CD4-positive, alpha-beta T cell treated with Interleukin-15 for 1 hour (primary cell): ENCODE measurements around the gene CIP2A.

ENCODE experiments used
- DNase-seq: peaks from one replicate; pipeline ENCODE4 v3.0.0-alpha.2; 2020

The CIP2A gene

GRCh38 chr3:108509263-108509662, 80.0 kb downstream of the CIP2A start:
- DNase-seq: no peak

DNA sequence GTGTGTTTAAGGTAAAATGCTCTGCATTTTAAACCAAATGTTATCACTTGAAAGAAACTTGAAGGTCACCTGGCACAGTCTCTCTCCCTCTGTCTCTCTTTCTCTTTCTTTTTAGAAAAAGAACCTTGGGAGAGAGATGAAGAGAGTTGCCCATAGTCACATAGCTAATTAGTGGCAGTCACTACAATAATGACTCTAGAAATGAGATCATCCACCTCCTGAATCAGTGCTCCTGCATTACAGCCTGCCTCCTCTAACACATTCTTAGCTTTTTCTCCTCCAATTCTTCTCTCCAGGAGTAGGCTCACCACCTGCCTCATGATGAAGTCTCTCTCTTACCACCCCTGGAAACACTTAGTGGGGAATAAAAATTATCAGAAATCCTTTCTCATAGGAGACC, 81.3 kb downstream of the CIP2A start:
- DNase-seq: no peak

DNA sequence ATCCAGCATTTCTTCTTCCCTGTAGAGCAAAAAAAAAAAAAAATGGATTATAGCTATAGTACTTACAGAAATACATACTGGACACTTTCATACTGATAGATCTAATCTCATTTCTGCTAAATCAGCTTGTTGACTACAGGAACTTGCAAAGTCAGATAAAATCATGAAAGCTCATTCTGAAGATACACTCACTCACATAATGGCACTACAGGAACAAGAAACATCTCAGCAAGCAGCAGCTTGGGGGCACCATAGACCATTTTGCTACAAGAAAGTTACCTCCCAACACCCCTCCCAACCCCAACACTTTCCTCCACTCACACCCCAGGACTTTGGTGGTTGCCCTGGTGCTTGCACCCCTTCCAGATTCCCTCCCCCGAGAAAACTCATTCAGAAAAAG, 83.4 kb downstream of the CIP2A start:
- no peak for DNase-seq

DNA sequence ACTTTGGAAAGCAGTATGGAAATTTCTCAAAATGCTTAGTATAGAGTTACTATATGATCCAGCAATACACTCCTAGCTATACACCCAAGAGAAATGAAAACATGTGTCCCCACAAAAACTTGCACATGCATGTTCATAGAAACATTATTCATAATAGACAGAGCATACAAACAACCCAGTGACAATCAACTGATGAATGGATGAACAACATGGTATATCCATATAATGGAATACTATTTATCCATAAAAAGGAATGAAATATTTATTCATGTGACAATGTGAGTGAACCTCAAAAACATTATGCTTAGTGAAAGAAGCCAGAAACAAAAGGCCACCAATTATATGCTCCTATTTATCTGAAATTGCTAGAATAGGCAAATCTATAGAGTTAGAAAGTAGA, 85.5 kb downstream of the CIP2A start:
- no peak for DNase-seq

- DNase-seq: no peak
Observed at GRCh38 chr3:108501535-108501934, 87.7 kb downstream of the CIP2A start.

GRCh38 chr3:108500728-108501127, 88.5 kb downstream of the CIP2A start:
- no peak for DNase-seq
